Prostate gland (tissue), 2 donors: ENCODE results near the gene LTBP2.

Experiments
- POLR2A ChIP-seq: fragments of 450-650 bp; IDR thresholded peaks from one replicate; pipeline ENCODE4 v1.6.1; 2016; ENCODE audit warnings: antibody characterized with exemption, mild to moderate bottlenecking
- POLR2AphosphoS5 ChIP-seq: sonication (generic); formaldehyde crosslinking; IDR thresholded peaks from one replicate; pipeline ENCODE4 v1.6.1; 2017; ENCODE audit warnings: antibody characterized with exemption
- TF ChIP-seq, protein P1 (sequence below), 4 experiments: fragments of 200-600 bp in 2 of 4; fragments of 450-650 bp in 2 of 4; sonication (generic) in 2 of 4; IDR thresholded peaks; 1 replicate in 3 of 4; 2 replicates in 1 of 4; pipeline ENCODE4 v1.5.1; 2016 to 2019; ENCODE audit warnings: antibody characterized with exemption in 4 of 4, mild to moderate bottlenecking in 2 of 4, moderate library complexity in 2 of 4

DNA sequence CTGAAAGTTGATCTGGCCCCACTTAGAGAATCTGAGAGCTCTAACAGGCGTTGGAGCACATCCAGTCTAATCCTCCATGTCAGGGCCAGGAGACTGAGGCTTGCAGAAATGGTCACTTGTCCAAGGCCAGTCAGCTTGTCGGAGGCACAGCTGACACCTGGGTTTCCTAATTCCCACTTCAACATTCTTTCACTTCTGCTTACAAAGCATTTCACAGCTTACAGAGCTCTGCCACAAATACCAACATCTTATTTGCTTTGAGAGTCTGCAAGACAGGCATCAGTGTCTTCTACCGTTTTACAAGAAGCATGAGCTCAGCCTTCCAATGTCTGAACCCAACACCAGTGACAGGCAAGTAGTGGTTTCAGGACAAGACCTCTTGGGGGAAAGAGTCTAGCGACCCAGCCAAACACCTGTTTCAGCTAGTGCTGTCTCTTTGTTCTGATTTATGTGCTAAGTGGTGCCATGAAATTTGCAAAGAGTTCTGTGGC, 86.6 kb downstream of the LTBP2 start:
- TF ChIP-seq, protein P1, sequence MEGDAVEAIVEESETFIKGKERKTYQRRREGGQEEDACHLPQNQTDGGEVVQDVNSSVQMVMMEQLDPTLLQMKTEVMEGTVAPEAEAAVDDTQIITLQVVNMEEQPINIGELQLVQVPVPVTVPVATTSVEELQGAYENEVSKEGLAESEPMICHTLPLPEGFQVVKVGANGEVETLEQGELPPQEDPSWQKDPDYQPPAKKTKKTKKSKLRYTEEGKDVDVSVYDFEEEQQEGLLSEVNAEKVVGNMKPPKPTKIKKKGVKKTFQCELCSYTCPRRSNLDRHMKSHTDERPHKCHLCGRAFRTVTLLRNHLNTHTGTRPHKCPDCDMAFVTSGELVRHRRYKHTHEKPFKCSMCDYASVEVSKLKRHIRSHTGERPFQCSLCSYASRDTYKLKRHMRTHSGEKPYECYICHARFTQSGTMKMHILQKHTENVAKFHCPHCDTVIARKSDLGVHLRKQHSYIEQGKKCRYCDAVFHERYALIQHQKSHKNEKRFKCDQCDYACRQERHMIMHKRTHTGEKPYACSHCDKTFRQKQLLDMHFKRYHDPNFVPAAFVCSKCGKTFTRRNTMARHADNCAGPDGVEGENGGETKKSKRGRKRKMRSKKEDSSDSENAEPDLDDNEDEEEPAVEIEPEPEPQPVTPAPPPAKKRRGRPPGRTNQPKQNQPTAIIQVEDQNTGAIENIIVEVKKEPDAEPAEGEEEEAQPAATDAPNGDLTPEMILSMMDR (IDR thresholded peaks at IDR 0.05), result no peak
- TF ChIP-seq POLR2AphosphoS5 (no peak), POLR2A (no peak)
